ENCODE results near the gene HOXA13. TPM values are rescaled to one million over a fixed set of nuclear protein-coding genes. Genes with fewer than 3 reads are reported as not detected.

The HOXA13 gene
- total RNA-seq, 1 donor, result 1.3 TPM

- no peak overlapping the region for H3K4me3 ChIP-seq (ENCODE audit: low read depth, low read length)
- no peak for TF ChIP-seq CTCF (IDR thresholded peaks at IDR 0.05; ENCODE audit: insufficient read depth, low read depth, low read length)
- no peak for DNase-seq (ENCODE audit: low read depth)
Observed at GRCh38 chr7:27245798-27246691, 46.2 kb upstream of the HOXA13 start.

- no peak for TF ChIP-seq CTCF (IDR thresholded peaks at IDR 0.05; ENCODE audit: insufficient read depth, low read depth, low read length)
- no peak overlapping the region for H3K4me3 ChIP-seq (ENCODE audit: low read depth, low read length)
- DNase-seq (ENCODE audit: low read depth), result no peak
Observed at GRCh38 chr7:27245124-27245797, 45.4 kb upstream of the HOXA13 start.

- H3K4me3 ChIP-seq (ENCODE audit: low read depth, low read length), result no peak overlapping the region
- TF ChIP-seq CTCF (IDR thresholded peaks at IDR 0.05; ENCODE audit: insufficient read depth, low read depth, low read length), result no peak
- DNase-seq (ENCODE audit: low read depth), result no peak
Observed at GRCh38 chr7:27244488-27245123, 44.7 kb upstream of the HOXA13 start.

GRCh38 chr7:27243340-27244163 lies 43.7 kb upstream of the HOXA13 start:
- no peak overlapping the region for H3K4me3 ChIP-seq (ENCODE audit: low read depth, low read length)
- no peak for TF ChIP-seq CTCF (IDR thresholded peaks at IDR 0.05; ENCODE audit: insufficient read depth, low read depth, low read length)
- no peak for DNase-seq (ENCODE audit: low read depth)

GRCh38 chr7:27242555-27243339 lies 42.9 kb upstream of the HOXA13 start, which contains the start of gene EVX1:
Gene EVX1, plus strand, starts transcription at chr7:27242802. Its CDS starts 229 bp downstream, at chr7:27243031.
- TF ChIP-seq CTCF (IDR thresholded peaks at IDR 0.05; ENCODE audit: insufficient read depth, low read depth, low read length), result no peak
- H3K4me3 ChIP-seq (ENCODE audit: low read depth, low read length), result peak within 1 kb of the TSS; percentile 42
- DNase-seq (ENCODE audit: low read depth), result peak; percentile 17
